Lung (tissue), 16 donors: Measurements from ENCODE around the gene STARD4. TPM values are rescaled to one million over a fixed set of nuclear protein-coding genes. Genes with fewer than 3 reads are reported as not detected.

Experiments used
- ATAC-seq: fragments of 200-7000 bp; cut with Tn5 transposase; one replicate; pipeline ENCODE4 v1.9.1; 2020; ENCODE audit warnings: moderate number of reproducible peaks; ENCODE audit not compliant: insufficient read depth, low FRiP score
- DNase-seq, 3 donors: peaks; one replicate each; pipeline ENCODE4 v3.0.0-alpha.2; 2013 to 2017
- H3K27ac ChIP-seq, 2 donors: one replicate each; pipeline ENCODE4 v1.5.1; 2013; ENCODE audit warnings: mild to moderate bottlenecking in 2 of 2, moderate library complexity in 2 of 2, control low read depth in 1 of 2, inconsistent platforms in 1 of 2, low read depth in 1 of 2, low read length in 1 of 2
- H3K27me3 ChIP-seq, 3 donors: one replicate each; pipeline ENCODE4 v1.5.1; 2013; ENCODE audit warnings: low read length in 2 of 3; ENCODE audit not compliant: control insufficient read depth in 3 of 3, insufficient read depth in 3 of 3
- H3K36me3 ChIP-seq, 4 donors: one replicate each; pipeline ENCODE4 v1.5.1; 2013; ENCODE audit warnings: low read length in 4 of 4, mild to moderate bottlenecking in 1 of 4, moderate library complexity in 1 of 4; ENCODE audit not compliant: control insufficient read depth in 4 of 4, insufficient read depth in 4 of 4
- H3K4me1 ChIP-seq, 5 donors: one replicate each; pipeline ENCODE4 v1.5.1; 2013; ENCODE audit warnings: low read length in 5 of 5, mild to moderate bottlenecking in 2 of 5, moderate library complexity in 1 of 5; ENCODE audit not compliant: control insufficient read depth in 5 of 5, insufficient read depth in 5 of 5
- H3K4me3 ChIP-seq: one replicate; pipeline ENCODE4 v1.5.1; 2013; ENCODE audit warnings: mild to moderate bottlenecking, control low read depth, moderate library complexity
- H3K9ac ChIP-seq, 2 donors: one replicate each; pipeline ENCODE4 v1.5.1; 2013; ENCODE audit warnings: low read length in 2 of 2, control low read depth in 1 of 2; ENCODE audit not compliant: insufficient read depth in 1 of 2
- H3K9me3 ChIP-seq, 4 donors: one replicate each; pipeline ENCODE4 v1.5.1; 2013; ENCODE audit warnings: low read length in 3 of 4, mild to moderate bottlenecking in 1 of 4, moderate library complexity in 1 of 4; ENCODE audit not compliant: control insufficient read depth in 4 of 4, insufficient read depth in 3 of 4
- CTCF ChIP-seq: IDR thresholded peaks from 2 replicates; pipeline ENCODE4 v1.5.1; 2012; ENCODE audit warnings: mild to moderate bottlenecking; ENCODE audit errors: control extremely low read depth, extremely low read depth
- WGBS, 2 donors: extraction: QIAGEN DNeasy Blood & Tissue Kit; methylation state at CpG; one replicate each; pipeline ENCODE4 v1.1.7; 2013; 5-methylcytosine and 5-hydroxymethylcytosine counted together
- long read RNA-seq, 5 donors: transcript quantifications; one replicate each; lab custom pipeline, GENCODE V29; 2026
- polyA plus RNA-seq, 2 donors: library from polyadenylated mRNA; stranded (reverse); fragments of 200-250 nt; gene quantifications; one replicate each; pipeline ENCODE4 v1.2.1, GENCODE V29; 2013
- total RNA-seq, 2 donors: library from RNA; depleted of rRNA in 1 of 2; stranded (reverse); fragments of >200 nt in 1 of 2; gene quantifications; one replicate each; pipeline ENCODE4 v1.2.1, GENCODE V29; 2014 to 2021
- donor health status: control.
- donor health status: control.
- donor health status: Bipolar disorder and iron deficiency.
- donor health status: healthy.
- donor health status: DM: yes; HTN: yes; CAD: no.

Gene STARD4
- 10 to 100 TPM; 44.9 to 90.6 TPM for total RNA-seq
- polyA plus RNA-seq, result 10 to 100 TPM; 20.0 to 26.2 TPM
- long read RNA-seq, donor 1, full-length matches to known transcripts, result 4 of 4 reads
- long read RNA-seq, donor 1, partial matches to known transcripts, result 0 of 4 reads
- long read RNA-seq, donor 1, other reads (novel, unspliced or antisense), result 0 of 4 reads
- long read RNA-seq, donor 2, full-length matches to known transcripts, result 1 of 1 reads
- long read RNA-seq, donor 2, partial matches to known transcripts, result 0 of 1 reads
- long read RNA-seq, donor 2, other reads (novel, unspliced or antisense), result 0 of 1 reads
- long read RNA-seq, donor 3, partial matches to known transcripts, result 0 of 2 reads
- long read RNA-seq, donor 3, other reads (novel, unspliced or antisense), result 0 of 2 reads
- long read RNA-seq, donor 4, full-length matches to known transcripts, result 2 of 2 reads
- long read RNA-seq, donor 4, partial matches to known transcripts, result 0 of 2 reads
- long read RNA-seq, donor 4, other reads (novel, unspliced or antisense), result 0 of 2 reads
- long read RNA-seq, donor 5, result 0 reads

GRCh38 chr5:111512375-111513130, at the start of gene STARD4:
Gene STARD4, minus strand, starts transcription at chr5:111512535. Its CDS starts 5,102 bp downstream, at chr5:111507433.
- H3K36me3 ChIP-seq, result no peaks in the 10 kb centered on the region
- H3K27me3 ChIP-seq, result no peaks in the 10 kb centered on the region
- ATAC-seq (peak; percentile 98), DNase-seq (peak; percentile 97 to 98 (median 98))
- no peak for TF ChIP-seq CTCF
- H3K27ac ChIP-seq, result peak within 1 kb of the TSS; percentile 84 to 93
- 0 to 1% methylated on average over 41 of the region's 41 CpGs for WGBS, 2 donors
- H3K4me3 ChIP-seq, result peak within 1 kb of the TSS; percentile 72
- H3K4me1 ChIP-seq, result peaks cover 0 to 25% (median 4%) of the 10 kb centered on the region in 5 donors
- no peaks in the 10 kb centered on the region for H3K9me3 ChIP-seq
- peak within 1 kb of the TSS; percentile 60 to 88 for H3K9ac ChIP-seq

GRCh38 chr5:111559680-111560079, 47.3 kb upstream of the STARD4 start:
- H3K27me3 ChIP-seq, result no peaks in the 10 kb centered on the region
- H3K27ac ChIP-seq, result no peak overlapping the region
- no peaks in the 10 kb centered on the region for H3K9me3 ChIP-seq
- TF ChIP-seq CTCF, result no peak
- peaks cover 0 to 19% (median 11%) of the 10 kb centered on the region in 5 donors for H3K4me1 ChIP-seq
- no peak for ATAC-seq
- no peak overlapping the region for H3K4me3 ChIP-seq
- no peak for DNase-seq
- no peaks in the 10 kb centered on the region for H3K36me3 ChIP-seq
- H3K9ac ChIP-seq, result no peak overlapping the region

GRCh38 chr5:111557686-111558085, 45.4 kb upstream of the STARD4 start:
- Histone ChIP-seq H3K27me3 (no peaks in the 10 kb centered on the region), H3K9ac (no peak overlapping the region), H3K36me3 (no peaks in the 10 kb centered on the region), H3K4me3 (no peak overlapping the region), H3K9me3 (no peaks in the 10 kb centered on the region), H3K27ac (no peak overlapping the region), H3K4me1 (peaks cover 0 to 11% (median 2%) of the 10 kb centered on the region in 5 donors)
- no peak for DNase-seq
- TF ChIP-seq CTCF, result no peak
- ATAC-seq, result no peak
- WGBS, 2 donors, result 79 to 87% methylated on average over 1 of the region's 1 CpG
